HFFc6 (cell line): Measurements from ENCODE around the gene GRAMD4. TPM values are rescaled to one million over a fixed set of nuclear protein-coding genes. Genes with fewer than 3 reads are reported as not detected.

Experiments
- DNase-seq: peaks from one replicate; pipeline ENCODE4 v3.0.0-alpha.2; 2018
- H3K27ac Mint-ChIP-seq: 2 replicates; pipeline ENCODE4 v1.8.0; 2020; ENCODE audit warnings: mild to moderate bottlenecking, mixed read lengths
- H3K27me3 Mint-ChIP-seq: 2 replicates; pipeline ENCODE4 v1.8.0; 2021; ENCODE audit warnings: mild to moderate bottlenecking, moderate library complexity, mixed read lengths; ENCODE audit not compliant: insufficient read depth
- H3K36me3 Mint-ChIP-seq: 2 replicates; pipeline ENCODE4 v1.8.0; 2021; ENCODE audit warnings: low read depth, mixed read lengths
- H3K4me1 Mint-ChIP-seq: 2 replicates; pipeline ENCODE4 v1.8.0; 2020; ENCODE audit warnings: low read depth, mixed read lengths
- H3K4me3 Mint-ChIP-seq: 2 replicates; pipeline ENCODE4 v1.8.0; 2020; ENCODE audit warnings: mild to moderate bottlenecking, moderate library complexity, mixed read lengths
- H3K9me3 Mint-ChIP-seq: 2 replicates; pipeline ENCODE4 v1.8.0; 2020; ENCODE audit warnings: mild to moderate bottlenecking, mixed read lengths
- CTCF ChIP-seq: fragments of 200-600 bp; sonication (generic); IDR thresholded peaks from 2 replicates; pipeline ENCODE4 v1.5.0; 2021; ENCODE audit warnings: antibody characterized with exemption, mild to moderate bottlenecking
- total RNA-seq, 6 experiments: library from RNA; stranded (reverse); fragmentation: NEBNext Ultra II Directional; extraction: Animal tissue kit (Norgen Biotek cat#: 25700); gene quantifications; 2 replicates in 1 of 6; 3 replicates in 5 of 6; pipeline ENCODE4 v1.2.3, GENCODE V29; 2021

The GRAMD4 gene
- total RNA-seq, 6 experiments from 2014 or later: 6.8 to 16.3 (median 9.5) TPM

- no peak for TF ChIP-seq CTCF
- Mint-ChIP-seq H3K9me3 (no peaks in the 10 kb centered on the region), H3K36me3 (peaks cover 23% of the 10 kb centered on the region), H3K4me3 (no peak overlapping the region), H3K4me1 (no peaks in the 10 kb centered on the region), H3K27ac (no peak overlapping the region), H3K27me3 (peaks cover 5% of the 10 kb centered on the region)
- DNase-seq: no peak
These were observed 68.8 kb downstream of the GRAMD4 start for GRCh38 chr22:46688949-46689348.

GRCh38 chr22:46690146-46690545 lies 70.0 kb downstream of the GRAMD4 start:
- H3K36me3 Mint-ChIP-seq: peaks cover 23% of the 10 kb centered on the region
- no peaks in the 10 kb centered on the region for H3K9me3 Mint-ChIP-seq
- no peak for TF ChIP-seq CTCF

GRCh38 chr22:46691571-46691970 lies 71.4 kb downstream of the GRAMD4 start:
- Mint-ChIP-seq H3K9me3 (no peaks in the 10 kb centered on the region), H3K36me3 (peaks cover 18% of the 10 kb centered on the region), H3K27ac (no peak overlapping the region), H3K4me3 (no peak overlapping the region), H3K27me3 (peaks cover 6% of the 10 kb centered on the region), H3K4me1 (no peaks in the 10 kb centered on the region)
- no peak for TF ChIP-seq CTCF
- no peak for DNase-seq

More at GRCh38 chr22:46690146-46690545, 70.0 kb downstream of the GRAMD4 start:
- Mint-ChIP-seq H3K4me3 (no peak overlapping the region), H3K27me3 (peaks cover 6% of the 10 kb centered on the region), H3K4me1 (no peaks in the 10 kb centered on the region), H3K27ac (no peak overlapping the region)
- DNase-seq: no peak

GRCh38 chr22:46693634-46694415 lies 73.6 kb downstream of the GRAMD4 start:
- DNase-seq: no peak
- Mint-ChIP-seq H3K36me3 (peaks cover 15% of the 10 kb centered on the region), H3K9me3 (no peaks in the 10 kb centered on the region), H3K4me3 (no peak overlapping the region), H3K4me1 (no peaks in the 10 kb centered on the region), H3K27ac (no peak overlapping the region), H3K27me3 (peaks cover 6% of the 10 kb centered on the region)
- no peak for TF ChIP-seq CTCF

- H3K36me3 Mint-ChIP-seq: peaks cover 16% of the 10 kb centered on the region
- DNase-seq: no peak
- no peak for TF ChIP-seq CTCF
- no peak overlapping the region for H3K27ac Mint-ChIP-seq
- no peak overlapping the region for H3K4me3 Mint-ChIP-seq
- H3K4me1 Mint-ChIP-seq: no peaks in the 10 kb centered on the region
- peaks cover 2% of the 10 kb centered on the region for H3K27me3 Mint-ChIP-seq
- no peaks in the 10 kb centered on the region for H3K9me3 Mint-ChIP-seq
These were observed 74.4 kb downstream of the GRAMD4 start for GRCh38 chr22:46694416-46695170.
